Colonic mucosa (tissue), 4 donors: ENCODE measurements around the gene OR13G1. TPM values are rescaled to one million over a fixed set of nuclear protein-coding genes. Genes with fewer than 3 reads are reported as not detected.

Experiments used
- DNase-seq: peaks from one replicate; pipeline ENCODE4 v3.0.0-alpha.2; 2020
- H3K27ac ChIP-seq: fragments of 200-600 bp; one replicate; pipeline ENCODE4 v1.8.0; 2021
- H3K27me3 ChIP-seq: fragments of 200-600 bp; one replicate; pipeline ENCODE4 v1.8.0; 2021
- H3K36me3 ChIP-seq: fragments of 200-600 bp; one replicate; pipeline ENCODE4 v1.8.0; 2021
- H3K4me1 ChIP-seq: fragments of 200-600 bp; one replicate; pipeline ENCODE4 v1.8.0; 2021; ENCODE audit warnings: mild to moderate bottlenecking
- H3K4me3 ChIP-seq: fragments of 200-600 bp; one replicate; pipeline ENCODE4 v1.8.0; 2021
- H3K9ac ChIP-seq, 2 donors: one replicate each; pipeline ENCODE4 v1.7.0; 2013; ENCODE audit warnings: control low read depth in 2 of 2, low read depth in 2 of 2, low read length in 2 of 2
- H3K9me3 ChIP-seq: fragments of 200-600 bp; one replicate; pipeline ENCODE4 v1.8.0; 2021
- CTCF ChIP-seq: fragments of 200-600 bp; IDR thresholded peaks from one replicate; pipeline ENCODE4 v1.8.0; 2022; ENCODE audit warnings: antibody characterized with exemption, mild to moderate bottlenecking
- intact Hi-C: fragments of 100-400 bp; cut with DNase I; formaldehyde crosslinking; loops from one replicate; pipeline ENCODE4 v1.14.1; 2022
- total RNA-seq, 2 donors: library from RNA; stranded (reverse); fragmentation: NEBNext Ultra II Directional in 1 of 2; extraction: Animal tissue kit (Norgen Biotek cat#: 25700) in 1 of 2; gene quantifications; one replicate each; pipeline ENCODE4 v1.2.1, GENCODE V29; 2021
- donor health status: healthy.
- donor health status: DM: no; HTN: no; CAD: no.
- donor health status: DM: no; HTN: no; CAD: no.

Gene OR13G1
- total RNA-seq, 2 donors from 2014 or later: not detected

- H3K27ac ChIP-seq: no peak overlapping the region
- H3K36me3 ChIP-seq: no peaks in the 10 kb centered on the region
- no peaks in the 10 kb centered on the region for H3K4me1 ChIP-seq
- H3K9me3 ChIP-seq: no peaks in the 10 kb centered on the region
- no peak overlapping the region for H3K9ac ChIP-seq
- H3K27me3 ChIP-seq: no peaks in the 10 kb centered on the region
- H3K4me3 ChIP-seq: no peak overlapping the region
- intact Hi-C loops: no loop called here
- peak; percentile 49 for DNase-seq
- TF ChIP-seq CTCF: peak; percentile 65
Measured at GRCh38 chr1:247681288-247681897, 1.9 kb upstream of the OR13G1 start.

- no peak for DNase-seq
- Histone ChIP-seq H3K4me3 (no peak overlapping the region), H3K4me1 (no peaks in the 10 kb centered on the region), H3K36me3 (no peaks in the 10 kb centered on the region), H3K9ac (no peak overlapping the region), H3K9me3 (no peaks in the 10 kb centered on the region), H3K27me3 (no peaks in the 10 kb centered on the region), H3K27ac (no peak overlapping the region)
- intact Hi-C loops: no loop called here
- no peak for TF ChIP-seq CTCF
Measured at GRCh38 chr1:247680171-247680570, 632 bp upstream of the OR13G1 start.

- Histone ChIP-seq H3K27me3 (no peaks in the 10 kb centered on the region), H3K9ac (no peak overlapping the region), H3K4me1 (no peaks in the 10 kb centered on the region), H3K9me3 (no peaks in the 10 kb centered on the region), H3K27ac (no peak overlapping the region), H3K4me3 (no peak overlapping the region), H3K36me3 (no peaks in the 10 kb centered on the region)
- intact Hi-C loops: no loop called here
- no peak for DNase-seq
- TF ChIP-seq CTCF: no peak
Measured at GRCh38 chr1:247669225-247669624, 10.3 kb downstream of the OR13G1 start.

GRCh38 chr1:247656221-247656875 is 23.2 kb downstream of the OR13G1 start:
- Histone ChIP-seq H3K4me3 (no peak overlapping the region), H3K27ac (no peak overlapping the region), H3K9me3 (no peaks in the 10 kb centered on the region), H3K4me1 (no peaks in the 10 kb centered on the region), H3K27me3 (no peaks in the 10 kb centered on the region), H3K36me3 (no peaks in the 10 kb centered on the region), H3K9ac (no peak overlapping the region)
- TF ChIP-seq CTCF: no peak
- intact Hi-C loops: no loop called here
- DNase-seq: no peak

- Histone ChIP-seq H3K36me3 (no peaks in the 10 kb centered on the region), H3K27me3 (no peaks in the 10 kb centered on the region), H3K9me3 (no peaks in the 10 kb centered on the region), H3K4me1 (no peaks in the 10 kb centered on the region), H3K4me3 (no peak overlapping the region), H3K9ac (no peak overlapping the region), H3K27ac (no peak overlapping the region)
- no peak for DNase-seq
- no peak for TF ChIP-seq CTCF
- intact Hi-C loops: no loop called here
Measured at GRCh38 chr1:247653040-247653439, 26.5 kb downstream of the OR13G1 start.
